Ascending aorta (tissue), 2 donors: Measurements from ENCODE around the gene TNRC6A. TPM values are rescaled to one million over a fixed set of nuclear protein-coding genes. Genes with fewer than 3 reads are reported as not detected.
A peak's percentile ranks its signal among the peaks of the same experiment; 100 is the strongest.

Source experiments
- DNase-seq, 2 donors: peaks; one replicate each; pipeline ENCODE4 v3.0.0-alpha.2; 2019; ENCODE audit warnings: low spot score in 2 of 2
- H3K27ac ChIP-seq, 2 donors: fragments of 200-600 bp; sonication (generic); one replicate each; pipeline ENCODE4 v1.5.1; 2016 to 2017; ENCODE audit warnings: mild to moderate bottlenecking in 1 of 2
- H3K27me3 ChIP-seq: fragments of 200-600 bp; sonication (generic); one replicate; pipeline ENCODE4 v1.5.1; 2017
- H3K36me3 ChIP-seq, 2 donors: fragments of 200-600 bp; sonication (generic); one replicate each; pipeline ENCODE4 v1.5.1; 2016
- H3K4me1 ChIP-seq, 2 donors: fragments of 200-600 bp; sonication (generic); one replicate each; pipeline ENCODE4 v1.5.1; 2016 to 2017; ENCODE audit warnings: mild to moderate bottlenecking in 1 of 2
- H3K4me3 ChIP-seq, 2 donors: fragments of 200-600 bp; sonication (generic); one replicate each; pipeline ENCODE4 v1.5.1; 2016 to 2017; ENCODE audit warnings: mild to moderate bottlenecking in 1 of 2
- H3K9me3 ChIP-seq, 2 donors: fragments of 200-600 bp; sonication (generic); one replicate each; pipeline ENCODE4 v1.5.1; 2016
- intact Hi-C: fragments of 100-400 bp; cut with DNase I; formaldehyde crosslinking; loops from one replicate; pipeline ENCODE4 v1.15.1; 2023
- total RNA-seq: library from RNA; depleted of rRNA; stranded (reverse); fragments of >200 nt; gene quantifications from one replicate; pipeline ENCODE4 v1.1.0, GENCODE V29; 2016
- TF ChIP-seq, protein P1 (sequence below), 3 experiments: fragments of 200-600 bp in 2 of 3; fragments of 450-650 bp in 1 of 3; sonication (generic) in 2 of 3; IDR thresholded peaks; one replicate each; pipeline ENCODE4 v1.5.1; 2016 to 2019; ENCODE audit warnings: antibody characterized with exemption in 3 of 3, mild to moderate bottlenecking in 1 of 3, moderate library complexity in 1 of 3

TNRC6A gene
- total RNA-seq, 1 donor from 2014 or later: 36.7 TPM

DNA sequence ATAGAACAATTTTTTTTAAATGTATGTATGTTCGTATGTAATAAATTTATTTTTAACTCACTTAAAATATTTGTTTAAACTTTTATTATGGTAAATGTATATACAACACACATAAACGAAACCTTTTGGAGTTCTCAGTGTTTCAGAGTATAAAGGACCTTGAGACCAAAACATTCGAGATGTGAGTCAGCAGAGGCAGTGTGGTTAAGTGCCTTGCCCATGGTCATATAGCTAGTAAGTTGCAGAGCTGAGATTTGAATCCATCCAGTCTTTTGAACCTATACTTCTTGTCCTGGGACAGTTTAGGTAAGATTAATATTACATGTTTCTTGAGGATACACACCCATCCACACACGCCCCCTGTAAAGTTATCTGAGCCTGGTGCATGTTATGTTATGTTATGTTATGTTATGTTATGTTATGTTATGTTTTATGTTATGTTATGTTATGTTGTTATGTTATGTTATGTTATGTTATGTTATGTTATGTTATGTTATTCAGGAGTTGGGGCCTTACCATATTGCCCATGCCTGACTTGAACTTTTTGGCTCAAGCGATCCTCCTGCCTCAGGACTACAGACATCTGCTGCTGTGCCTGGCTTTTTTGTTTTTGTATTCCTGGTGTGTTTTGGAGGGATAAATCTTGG, 41.8 kb downstream of the TNRC6A start:
- TF ChIP-seq, protein P1, sequence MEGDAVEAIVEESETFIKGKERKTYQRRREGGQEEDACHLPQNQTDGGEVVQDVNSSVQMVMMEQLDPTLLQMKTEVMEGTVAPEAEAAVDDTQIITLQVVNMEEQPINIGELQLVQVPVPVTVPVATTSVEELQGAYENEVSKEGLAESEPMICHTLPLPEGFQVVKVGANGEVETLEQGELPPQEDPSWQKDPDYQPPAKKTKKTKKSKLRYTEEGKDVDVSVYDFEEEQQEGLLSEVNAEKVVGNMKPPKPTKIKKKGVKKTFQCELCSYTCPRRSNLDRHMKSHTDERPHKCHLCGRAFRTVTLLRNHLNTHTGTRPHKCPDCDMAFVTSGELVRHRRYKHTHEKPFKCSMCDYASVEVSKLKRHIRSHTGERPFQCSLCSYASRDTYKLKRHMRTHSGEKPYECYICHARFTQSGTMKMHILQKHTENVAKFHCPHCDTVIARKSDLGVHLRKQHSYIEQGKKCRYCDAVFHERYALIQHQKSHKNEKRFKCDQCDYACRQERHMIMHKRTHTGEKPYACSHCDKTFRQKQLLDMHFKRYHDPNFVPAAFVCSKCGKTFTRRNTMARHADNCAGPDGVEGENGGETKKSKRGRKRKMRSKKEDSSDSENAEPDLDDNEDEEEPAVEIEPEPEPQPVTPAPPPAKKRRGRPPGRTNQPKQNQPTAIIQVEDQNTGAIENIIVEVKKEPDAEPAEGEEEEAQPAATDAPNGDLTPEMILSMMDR (IDR thresholded peaks at IDR 0.05): no peak
- peaks cover 0 to 2% of the 10 kb centered on the region in 2 donors for H3K36me3 ChIP-seq
- H3K27ac ChIP-seq: no peak overlapping the region
- H3K4me1 ChIP-seq: peaks cover 5 to 19% of the 10 kb centered on the region in 2 donors
- no peaks in the 10 kb centered on the region for H3K9me3 ChIP-seq
- H3K27me3 ChIP-seq: no peaks in the 10 kb centered on the region
- intact Hi-C loops: no loop called here
- no peak overlapping the region for H3K4me3 ChIP-seq
- DNase-seq: no peak

DNA sequence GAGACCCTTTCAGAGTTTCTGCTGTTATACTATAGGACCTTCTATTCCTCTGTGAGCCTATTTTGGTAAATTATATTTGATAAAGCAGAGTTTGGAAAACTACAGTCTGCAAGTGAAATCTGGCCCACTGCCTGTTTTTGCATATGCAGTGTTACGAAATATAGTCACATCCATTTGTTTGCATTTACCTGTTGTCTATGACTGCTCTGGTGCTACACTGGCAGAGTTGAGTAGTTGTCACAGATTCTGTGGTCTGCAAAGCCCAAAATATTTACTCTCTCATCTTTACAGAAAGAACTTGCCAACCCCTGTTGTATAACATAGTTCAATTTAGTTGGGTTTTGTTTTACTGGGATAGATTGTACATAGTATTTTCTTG, 42.3 kb downstream of the TNRC6A start:
- DNase-seq: no peak
- TF ChIP-seq, protein P1 (IDR thresholded peaks at IDR 0.05): no peak
- no peaks in the 10 kb centered on the region for H3K27me3 ChIP-seq
- H3K36me3 ChIP-seq: peaks cover 0 to 2% of the 10 kb centered on the region in 2 donors
- H3K4me1 ChIP-seq: peaks cover 5 to 24% of the 10 kb centered on the region in 2 donors
- H3K27ac ChIP-seq: peak overlapping the region in 1 of 2 donors; percentile 15
- H3K9me3 ChIP-seq: no peaks in the 10 kb centered on the region
- intact Hi-C loops: no loop called here
- H3K4me3 ChIP-seq: no peak overlapping the region

DNA sequence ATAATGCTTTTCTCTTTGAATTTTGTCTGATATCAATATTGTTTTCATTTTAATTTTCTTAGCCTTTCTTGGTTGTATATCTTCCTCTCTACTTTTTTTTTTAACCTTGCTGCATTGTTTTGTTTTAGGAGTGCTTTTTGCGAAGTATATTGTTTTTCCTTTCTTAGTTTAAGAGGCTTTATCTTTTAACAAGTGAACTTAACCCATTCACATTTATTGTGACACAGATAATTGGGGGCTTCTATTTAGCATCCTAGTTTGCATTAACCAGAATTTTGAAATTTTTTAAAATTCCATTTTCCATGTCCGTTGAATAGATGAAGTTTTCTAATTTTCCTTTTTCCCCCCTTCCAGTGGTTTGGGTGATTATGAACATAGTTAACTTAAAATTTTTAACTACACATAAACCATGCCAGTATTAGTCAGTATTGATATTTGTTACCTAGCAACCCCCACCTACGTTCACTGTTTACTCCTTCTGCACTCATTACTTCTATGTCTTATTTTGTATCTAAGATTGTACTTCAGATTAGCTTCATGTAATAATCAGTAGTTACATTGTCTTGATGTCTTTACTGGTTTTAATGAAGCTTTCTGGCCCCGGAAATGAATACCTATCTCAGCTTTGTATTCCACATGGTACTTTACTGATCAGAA, 44.4 kb downstream of the TNRC6A start:
- no peak overlapping the region for H3K4me3 ChIP-seq
- intact Hi-C loops: no loop called here
- H3K36me3 ChIP-seq: peaks cover 7 to 19% of the 10 kb centered on the region in 2 donors
- no peak for DNase-seq
- no peaks in the 10 kb centered on the region for H3K27me3 ChIP-seq
- TF ChIP-seq, protein P1 (IDR thresholded peaks at IDR 0.05): no peak
- no peaks in the 10 kb centered on the region for H3K9me3 ChIP-seq
- H3K27ac ChIP-seq: peak overlapping the region in 1 of 2 donors; percentile 4
- H3K4me1 ChIP-seq: peaks cover 13 to 43% of the 10 kb centered on the region in 2 donors

DNA sequence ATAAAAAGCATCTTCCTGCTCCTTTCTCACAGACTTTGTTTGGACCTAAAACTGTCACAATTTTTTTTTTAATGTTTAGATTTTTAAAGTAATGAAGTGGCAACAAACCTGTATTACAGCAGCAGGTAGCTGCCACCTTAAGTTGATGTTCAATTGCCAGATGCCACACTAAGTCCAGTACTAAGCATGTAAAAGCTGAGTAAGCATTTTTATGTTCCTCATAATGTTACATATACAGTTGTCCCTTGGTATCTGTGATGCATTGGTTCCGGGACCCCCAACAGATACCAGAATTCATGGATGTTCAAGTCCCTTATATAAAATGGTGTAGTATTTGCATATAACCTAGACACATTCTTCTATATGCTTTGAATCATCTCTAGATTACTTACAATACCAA, 45.1 kb downstream of the TNRC6A start:
- H3K4me3 ChIP-seq: no peak overlapping the region
- DNase-seq: no peak
- no peaks in the 10 kb centered on the region for H3K27me3 ChIP-seq
- peaks cover 12 to 22% of the 10 kb centered on the region in 2 donors for H3K36me3 ChIP-seq
- H3K4me1 ChIP-seq: peaks cover 13 to 43% of the 10 kb centered on the region in 2 donors
- H3K9me3 ChIP-seq: no peaks in the 10 kb centered on the region
- TF ChIP-seq, protein P1 (IDR thresholded peaks at IDR 0.05): no peak
- intact Hi-C loops: no loop called here
- peak overlapping the region in 1 of 2 donors; percentile 4 for H3K27ac ChIP-seq

DNA sequence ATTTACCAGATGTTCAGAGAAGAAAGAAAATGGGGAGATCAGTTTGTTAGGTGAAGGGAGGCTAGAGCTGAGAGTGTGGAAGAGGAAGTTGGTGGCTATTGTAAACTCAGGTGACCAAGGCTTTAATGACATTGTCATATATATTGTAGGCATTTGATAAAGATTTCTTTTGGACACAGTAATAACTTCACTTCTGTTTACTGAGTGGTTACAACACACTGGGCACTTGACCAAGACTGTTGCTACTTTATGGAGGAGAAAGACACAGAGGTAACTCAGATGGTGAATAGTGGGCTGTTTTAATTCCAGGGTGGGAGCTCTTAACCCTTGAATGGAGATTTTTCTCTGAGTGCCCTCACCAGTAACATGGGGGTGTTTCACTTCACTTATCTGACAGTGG, 46.0 kb downstream of the TNRC6A start:
- no peak for DNase-seq
- Histone ChIP-seq H3K27me3 (no peaks in the 10 kb centered on the region), H3K27ac (peak overlapping the region; percentile 16 to 73), H3K4me3 (no peak overlapping the region), H3K36me3 (peaks cover 21 to 30% of the 10 kb centered on the region in 2 donors), H3K9me3 (no peaks in the 10 kb centered on the region), H3K4me1 (peaks cover 13 to 43% of the 10 kb centered on the region in 2 donors)
- TF ChIP-seq, protein P1 (IDR thresholded peaks at IDR 0.05): no peak
- intact Hi-C loops: loop anchor here (5.0 kb wide), 2 partner anchors 33 to 73 kb away; no protein-coding TSS in a partner anchor
